ENCODE results near the gene ONECUT3. TPM values are rescaled to one million over a fixed set of nuclear protein-coding genes. Genes with fewer than 3 reads are reported as not detected.

ONECUT3 gene
- total RNA-seq, 1 experiment from 2014 or later: not detected

DNA sequence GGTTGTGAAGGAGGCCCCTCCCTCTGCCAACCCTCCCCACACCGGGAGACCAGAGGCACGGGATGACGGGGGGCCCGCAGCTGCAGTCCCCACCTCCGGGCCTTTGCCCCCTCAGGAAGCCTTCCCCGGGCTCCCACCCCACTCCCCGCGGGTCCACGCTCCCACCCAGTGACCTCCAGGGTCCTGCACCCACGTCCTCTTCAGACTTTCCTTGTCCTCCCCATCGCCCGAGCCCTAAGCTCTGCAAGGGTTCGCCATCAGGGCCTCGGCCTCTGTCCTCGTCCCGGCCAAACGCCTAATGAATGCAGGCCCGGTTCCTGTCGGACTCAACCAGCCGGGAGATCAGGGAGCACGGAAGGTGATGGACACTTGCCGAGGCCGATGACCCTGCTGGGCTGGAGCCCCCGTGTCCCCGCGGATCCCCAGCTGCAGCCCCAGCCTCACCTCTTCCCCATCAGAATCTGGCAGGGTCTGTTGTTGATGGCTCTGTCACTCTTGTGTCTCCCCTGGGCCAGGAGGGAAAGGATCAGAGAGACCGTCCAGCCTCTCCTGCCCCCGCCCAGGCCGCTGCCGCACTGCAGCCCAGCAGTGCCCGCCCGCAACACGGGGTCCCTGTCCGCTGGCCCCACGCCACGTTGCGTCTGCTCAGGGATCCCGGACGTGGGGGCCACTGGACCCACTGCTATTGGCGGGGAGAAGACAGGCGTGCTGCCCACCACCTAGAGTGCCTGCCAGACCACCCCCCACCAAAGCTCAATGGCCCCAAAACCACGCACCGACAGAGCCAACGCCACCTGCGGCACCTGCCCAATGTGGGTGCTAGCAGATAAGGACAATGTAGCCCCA, 53.1 kb downstream of the ONECUT3 start:
- Mint-ChIP-seq H3K27ac (ENCODE audit: unreplicated experiment) (no peak overlapping the region), H3K36me3 (ENCODE audit: insufficient read depth, unreplicated experiment) (no peaks in the 10 kb centered on the region), H3K27me3 (ENCODE audit: insufficient read depth, unreplicated experiment) (no peaks in the 10 kb centered on the region), H3K4me3 (ENCODE audit: unreplicated experiment) (no peak overlapping the region), H3K9me3 (ENCODE audit: unreplicated experiment) (no peaks in the 10 kb centered on the region), H3K4me1 (ENCODE audit: low read depth, unreplicated experiment) (no peaks in the 10 kb centered on the region)
- TF ChIP-seq, protein P1, sequence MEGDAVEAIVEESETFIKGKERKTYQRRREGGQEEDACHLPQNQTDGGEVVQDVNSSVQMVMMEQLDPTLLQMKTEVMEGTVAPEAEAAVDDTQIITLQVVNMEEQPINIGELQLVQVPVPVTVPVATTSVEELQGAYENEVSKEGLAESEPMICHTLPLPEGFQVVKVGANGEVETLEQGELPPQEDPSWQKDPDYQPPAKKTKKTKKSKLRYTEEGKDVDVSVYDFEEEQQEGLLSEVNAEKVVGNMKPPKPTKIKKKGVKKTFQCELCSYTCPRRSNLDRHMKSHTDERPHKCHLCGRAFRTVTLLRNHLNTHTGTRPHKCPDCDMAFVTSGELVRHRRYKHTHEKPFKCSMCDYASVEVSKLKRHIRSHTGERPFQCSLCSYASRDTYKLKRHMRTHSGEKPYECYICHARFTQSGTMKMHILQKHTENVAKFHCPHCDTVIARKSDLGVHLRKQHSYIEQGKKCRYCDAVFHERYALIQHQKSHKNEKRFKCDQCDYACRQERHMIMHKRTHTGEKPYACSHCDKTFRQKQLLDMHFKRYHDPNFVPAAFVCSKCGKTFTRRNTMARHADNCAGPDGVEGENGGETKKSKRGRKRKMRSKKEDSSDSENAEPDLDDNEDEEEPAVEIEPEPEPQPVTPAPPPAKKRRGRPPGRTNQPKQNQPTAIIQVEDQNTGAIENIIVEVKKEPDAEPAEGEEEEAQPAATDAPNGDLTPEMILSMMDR (IDR thresholded peaks at IDR 0.05; ENCODE audit: insufficient read depth in 1 of 2, low read depth in 1 of 2, low read length in 1 of 2, severe bottlenecking in 1 of 2, unreplicated experiment in 1 of 2): no peak
- H3K4me3 ChIP-seq (ENCODE audit: low read depth, low read length): no peak overlapping the region
- CTCF ChIA-PET: no interaction called here
- BruUV-seq (replicated peaks): no TSS peak
- intact Hi-C loops (cut with micrococcal nuclease; ENCODE audit: unreplicated experiment): no loop called here
- POLR2A ChIA-PET: no interaction called here
- no peaks in the 10 kb centered on the region for H3K4me1 ChIP-seq
- no peak for DNase-seq
- no peaks in the 10 kb centered on the region for H3K36me3 ChIP-seq (ENCODE audit: control insufficient read depth, insufficient read depth, low read length)
- no peaks in the 10 kb centered on the region for H3K9me3 ChIP-seq
- H3K27me3 ChIP-seq (replicated peaks; ENCODE audit: control insufficient read depth, insufficient read depth, low read length): no peaks in the 10 kb centered on the region; the same call in 1 of the 2 replicates

DNA sequence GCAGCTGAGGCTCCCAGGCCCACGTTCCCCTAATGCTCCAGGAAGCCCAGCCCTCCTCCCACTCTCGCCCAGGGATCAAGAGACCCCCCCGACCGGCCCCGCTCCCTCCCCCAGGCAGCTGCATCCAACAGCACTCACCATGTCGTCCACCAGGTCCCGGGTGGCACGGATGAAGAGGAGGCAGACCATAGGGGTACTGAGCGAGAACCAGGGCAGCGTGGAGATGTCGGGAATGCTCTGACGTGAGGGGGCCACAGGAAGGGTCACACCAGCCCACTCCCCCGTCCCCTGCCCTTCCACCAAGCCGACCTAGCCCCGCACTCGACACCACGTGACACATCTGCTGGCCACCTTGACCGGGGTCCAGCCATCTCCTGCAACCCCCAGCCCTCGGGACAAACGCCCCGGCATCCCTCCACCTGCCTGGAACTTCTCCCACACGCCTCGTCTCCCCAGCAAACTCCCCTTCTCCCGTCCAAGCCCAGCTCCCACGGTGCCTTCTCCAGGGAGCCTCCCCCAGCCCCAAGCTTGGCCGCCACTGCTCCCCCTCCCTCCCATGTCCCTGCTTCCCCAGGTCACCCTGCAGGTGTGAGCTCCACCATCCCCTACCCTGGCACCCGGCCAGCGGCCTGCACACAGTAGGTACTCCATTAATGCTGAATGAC, 53.9 kb downstream of the ONECUT3 start:
- no peak overlapping the region for H3K4me3 ChIP-seq (ENCODE audit: low read depth, low read length)
- TF ChIP-seq, protein P1 (IDR thresholded peaks at IDR 0.05; ENCODE audit: insufficient read depth in 1 of 2, low read depth in 1 of 2, low read length in 1 of 2, severe bottlenecking in 1 of 2, unreplicated experiment in 1 of 2): no peak
- H3K4me3 Mint-ChIP-seq (ENCODE audit: unreplicated experiment): no peak overlapping the region
- no peaks in the 10 kb centered on the region for H3K4me1 Mint-ChIP-seq (ENCODE audit: low read depth, unreplicated experiment)
- no peaks in the 10 kb centered on the region for H3K4me1 ChIP-seq
- ChIA-PET POLR2A (no interaction called here), CTCF (interaction anchor here (0.6 kb wide), 1 partner anchor 14 kb away, joined by 3 read pairs; no protein-coding TSS in a partner anchor)
- BruUV-seq (replicated peaks): no TSS peak
- intact Hi-C loops (cut with micrococcal nuclease; ENCODE audit: unreplicated experiment): no loop called here
- no peaks in the 10 kb centered on the region for H3K27me3 Mint-ChIP-seq (ENCODE audit: insufficient read depth, unreplicated experiment)
- H3K9me3 Mint-ChIP-seq (ENCODE audit: unreplicated experiment): no peaks in the 10 kb centered on the region
- H3K36me3 Mint-ChIP-seq (ENCODE audit: insufficient read depth, unreplicated experiment): peaks cover under 1% of the 10 kb centered on the region
- DNase-seq: no peak
- H3K27ac Mint-ChIP-seq (ENCODE audit: unreplicated experiment): no peak overlapping the region
- H3K9me3 ChIP-seq: no peaks in the 10 kb centered on the region
- H3K36me3 ChIP-seq (ENCODE audit: control insufficient read depth, insufficient read depth, low read length): no peaks in the 10 kb centered on the region
- H3K27me3 ChIP-seq (replicated peaks; ENCODE audit: control insufficient read depth, insufficient read depth, low read length): no peaks in the 10 kb centered on the region; the same call in 1 of the 2 replicates

DNA sequence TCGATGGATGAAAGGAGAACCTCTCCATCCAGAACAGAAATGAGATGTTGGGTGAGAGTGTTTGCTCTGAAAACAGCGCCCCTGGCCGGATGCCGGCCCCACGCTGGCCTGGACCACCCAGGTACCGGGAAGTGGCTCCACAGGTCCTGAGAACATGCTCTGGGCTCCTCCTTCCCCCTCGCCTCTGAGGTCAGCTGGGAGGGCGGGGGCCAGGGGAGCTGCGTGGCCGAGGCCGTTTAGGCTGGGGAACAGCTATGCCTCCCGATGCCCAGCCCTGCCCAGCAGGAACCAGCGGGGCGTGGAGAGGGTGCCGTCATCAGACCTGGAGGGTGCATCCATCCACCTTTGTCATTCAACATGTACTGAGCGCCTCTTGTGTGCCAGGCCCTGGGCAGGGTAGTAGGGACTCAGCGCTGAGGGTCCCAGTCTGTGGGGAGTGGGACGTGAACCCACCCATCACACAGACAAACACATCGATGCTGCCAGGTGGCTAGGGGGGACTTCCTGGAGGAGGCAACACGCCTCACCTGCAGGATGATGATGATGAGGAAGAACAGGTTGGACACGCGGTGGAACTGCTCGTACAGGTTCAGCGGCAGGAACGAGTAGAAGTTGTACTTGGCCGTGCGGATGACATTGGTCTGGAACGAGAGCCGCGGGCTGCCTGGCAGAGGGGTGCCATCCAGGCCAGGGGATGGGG, 54.5 kb downstream of the ONECUT3 start:
- POLR2A ChIA-PET: no interaction called here
- no TSS peak for BruUV-seq (replicated peaks)
- Histone ChIP-seq H3K4me3 (ENCODE audit: low read depth, low read length) (no peak overlapping the region), H3K36me3 (ENCODE audit: control insufficient read depth, insufficient read depth, low read length) (no peaks in the 10 kb centered on the region), H3K9me3 (no peaks in the 10 kb centered on the region), H3K27me3 (replicated peaks; ENCODE audit: control insufficient read depth, insufficient read depth, low read length) (no peaks in the 10 kb centered on the region; the same call in 1 of the 2 replicates), H3K4me1 (no peaks in the 10 kb centered on the region)
- H3K36me3 Mint-ChIP-seq (ENCODE audit: insufficient read depth, unreplicated experiment): peaks cover 8% of the 10 kb centered on the region
- intact Hi-C loops (cut with micrococcal nuclease; ENCODE audit: unreplicated experiment): no loop called here
- CTCF ChIA-PET: interaction anchor here (0.6 kb wide), 1 partner anchor 15 kb away, joined by 3 read pairs; no protein-coding TSS in a partner anchor
- no peaks in the 10 kb centered on the region for H3K9me3 Mint-ChIP-seq (ENCODE audit: unreplicated experiment)
- H3K4me3 Mint-ChIP-seq (ENCODE audit: unreplicated experiment): no peak overlapping the region
- TF ChIP-seq, protein P1 (IDR thresholded peaks at IDR 0.05; ENCODE audit: insufficient read depth in 1 of 2, low read depth in 1 of 2, low read length in 1 of 2, severe bottlenecking in 1 of 2, unreplicated experiment in 1 of 2): no peak
- H3K27me3 Mint-ChIP-seq (ENCODE audit: insufficient read depth, unreplicated experiment): no peaks in the 10 kb centered on the region
- H3K4me1 Mint-ChIP-seq (ENCODE audit: low read depth, unreplicated experiment): no peaks in the 10 kb centered on the region
- DNase-seq: no peak
- no peak overlapping the region for H3K27ac Mint-ChIP-seq (ENCODE audit: unreplicated experiment)
